Omental fat pad (tissue), 4 donors: ENCODE results near the gene SLC1A7. TPM values are rescaled to one million over a fixed set of nuclear protein-coding genes. Genes with fewer than 3 reads are reported as not detected.

Source experiments
- ATAC-seq: fragments of 150-250 bp; one replicate; pipeline ENCODE4 v1.9.1; 2016; ENCODE audit warnings: mild to moderate bottlenecking, moderate library complexity; ENCODE audit not compliant: low FRiP score
- DNase-seq: peaks from one replicate; pipeline ENCODE4 v3.0.0-alpha.2; 2019; ENCODE audit warnings: low spot score
- CTCF ChIP-seq, 3 donors: fragments of 450-650 bp; IDR thresholded peaks; one replicate each; pipeline ENCODE4 v1.5.1; 2016 to 2017; ENCODE audit warnings: antibody characterized with exemption in 3 of 3, mild to moderate bottlenecking in 3 of 3, moderate library complexity in 2 of 3
- small RNA-seq: library from RNA; depleted of rRNA; stranded (forward); fragments of <200 nt; gene quantifications from one replicate; pipeline ENCODE3, GENCODE V24; 2016
- total RNA-seq, 4 donors: library from RNA; depleted of rRNA; stranded (reverse); fragments of >200 nt; gene quantifications; one replicate each; pipeline ENCODE4 v1.1.0, GENCODE V29; 2016

Gene SLC1A7
- total RNA-seq, 4 donors from 2014 or later, result 0.19 to 0.63 (median 0.48) TPM; not detected in 1

GRCh38 chr1:53043271-53043670 lies 99.2 kb downstream of the SLC1A7 start:
- TF ChIP-seq CTCF (IDR thresholded peaks at IDR 0.05), result no peak
- DNase-seq (no peak), ATAC-seq (no peak)

GRCh38 chr1:53038566-53038965 lies 103.9 kb downstream of the SLC1A7 start:
- ATAC-seq (no peak), DNase-seq (no peak)
- TF ChIP-seq CTCF (IDR thresholded peaks at IDR 0.05), result no peak

Small RNA genes lying within 50 kb of the gene (small RNA-seq; reads per million reads assigned to genes)
- not detected for gene HIGD1AP11

Other genes starting within 250 kb of the SLC1A7 start
- gene ECHDC2, start 220.9 kb downstream of the SLC1A7 start, total RNA-seq, result 100 to 1,000 TPM in 1 of 4 donors, 10 to 100 TPM in 3; 93.8 to 188 (median 96.7) TPM
- 100 to 1,000 TPM in 3 of 4 donors, 10 to 100 TPM in 1; 92.7 to 174 (median 126) TPM for gene SCP2, start 215.4 kb downstream of the SLC1A7 start, total RNA-seq
- 100 to 1,000 TPM in 3 of 4 donors, 10 to 100 TPM in 1; 99.8 to 440 (median 251) TPM for gene PODN, start 80.4 kb downstream of the SLC1A7 start, total RNA-seq
- 10 to 100 TPM; 11.4 to 30.4 (median 17.6) TPM for gene CPT2, start 54.2 kb upstream of the SLC1A7 start, total RNA-seq
- 10 to 100 TPM; 43.1 to 74.4 (median 62.3) TPM for gene CZIB, start 78.0 kb upstream of the SLC1A7 start, total RNA-seq
- 10 to 100 TPM; 20.3 to 46.7 (median 26.8) TPM for gene MAGOH, start 95.9 kb upstream of the SLC1A7 start, total RNA-seq
- gene LRP8, start 185.4 kb upstream of the SLC1A7 start, total RNA-seq, result 10 to 100 TPM in 1 of 4 donors, 1 to 10 TPM in 3; 1.6 to 22.0 (median 7.4) TPM